Liver (tissue), 9 donors: ENCODE data around the gene EVC. TPM values are rescaled to one million over a fixed set of nuclear protein-coding genes. Genes with fewer than 3 reads are reported as not detected.

Source experiments
- DNase-seq: peaks from one replicate; pipeline ENCODE4 v3.0.0-alpha.2; 2017; ENCODE audit warnings: low spot score
- H3K27ac ChIP-seq, 2 donors: one replicate each; pipeline ENCODE4 v1.7.0; 2013; ENCODE audit warnings: inconsistent platforms in 2 of 2, low read length in 2 of 2, control low read depth in 1 of 2, low read depth in 1 of 2, mild to moderate bottlenecking in 1 of 2
- H3K27me3 ChIP-seq, 4 donors: one replicate each; pipeline versions ENCODE4 v1.6.1 to v1.7.0; 2013; ENCODE audit warnings: low read length in 3 of 4, inconsistent platforms in 1 of 4, mild to moderate bottlenecking in 1 of 4, moderate library complexity in 1 of 4; ENCODE audit not compliant: control insufficient read depth in 4 of 4, insufficient read depth in 4 of 4
- H3K36me3 ChIP-seq, 4 donors: one replicate each; pipeline versions ENCODE4 v1.6.1 to v1.7.0; 2013; ENCODE audit warnings: low read length in 3 of 4, mild to moderate bottlenecking in 3 of 4, low read depth in 1 of 4, moderate library complexity in 1 of 4; ENCODE audit not compliant: control insufficient read depth in 4 of 4, insufficient read depth in 3 of 4
- H3K4me1 ChIP-seq, 4 donors: one replicate each; pipeline versions ENCODE4 v1.6.1 to v1.7.0; 2013; ENCODE audit warnings: low read length in 3 of 4, mild to moderate bottlenecking in 3 of 4, moderate library complexity in 1 of 4; ENCODE audit not compliant: control insufficient read depth in 4 of 4, insufficient read depth in 4 of 4
- H3K4me3 ChIP-seq, 3 donors: one replicate each; pipeline versions ENCODE4 v1.6.1 to v1.7.0; 2013; ENCODE audit warnings: low read length in 3 of 3, control low read depth in 1 of 3, low read depth in 1 of 3, mild to moderate bottlenecking in 1 of 3
- H3K9ac ChIP-seq, 2 donors: one replicate each; pipeline ENCODE4 v1.7.0; 2013; ENCODE audit warnings: low read length in 2 of 2, mild to moderate bottlenecking in 2 of 2, moderate library complexity in 2 of 2, control low read depth in 1 of 2, low read depth in 1 of 2
- H3K9me3 ChIP-seq, 4 donors: one replicate each; pipeline versions ENCODE4 v1.6.1 to v1.7.0; 2013; ENCODE audit warnings: low read length in 3 of 4; ENCODE audit not compliant: control insufficient read depth in 4 of 4
- ATF3 ChIP-seq: IDR thresholded peaks from 2 replicates; pipeline ENCODE4 v1.6.1; 2016; ENCODE audit warnings: antibody characterized with exemption
- FOXA1 ChIP-seq: IDR thresholded peaks from 2 replicates; pipeline ENCODE4 v1.6.1; 2016; ENCODE audit warnings: antibody characterized with exemption
- FOXA2 ChIP-seq: IDR thresholded peaks from 2 replicates; pipeline ENCODE4 v1.6.1; 2016; ENCODE audit warnings: antibody characterized with exemption
- GABPA ChIP-seq, 2 donors: IDR thresholded peaks in 1 of 2; conservative IDR thresholded peaks in 1 of 2; 2 replicates each; pipeline ENCODE4 v1.6.1; 2016; ENCODE audit warnings: antibody characterized with exemption in 2 of 2, mild to moderate bottlenecking in 1 of 2, moderate library complexity in 1 of 2
- HNF4A ChIP-seq, 2 donors: conservative IDR thresholded peaks; 2 replicates each; pipeline ENCODE4 v1.6.1; 2016; ENCODE audit warnings: antibody characterized with exemption in 2 of 2, mild to moderate bottlenecking in 2 of 2
- HNF4G ChIP-seq: IDR thresholded peaks from 2 replicates; pipeline ENCODE4 v1.6.1; 2016; ENCODE audit warnings: antibody characterized with exemption
- JUND ChIP-seq, 2 donors: IDR thresholded peaks; 2 replicates each; pipeline ENCODE4 v1.6.1; 2016; ENCODE audit warnings: antibody characterized with exemption in 2 of 2
- MAX ChIP-seq: IDR thresholded peaks from 2 replicates; pipeline ENCODE4 v1.6.1; 2016; ENCODE audit warnings: antibody characterized with exemption
- NR2F2 ChIP-seq: IDR thresholded peaks from 2 replicates; pipeline ENCODE4 v1.6.1; 2016; ENCODE audit warnings: antibody characterized with exemption
- RAD21 ChIP-seq, 2 donors: IDR thresholded peaks; 2 replicates each; pipeline ENCODE4 v1.6.1; 2016; ENCODE audit warnings: antibody characterized with exemption in 2 of 2, mild to moderate bottlenecking in 2 of 2
- REST ChIP-seq: IDR thresholded peaks from 2 replicates; pipeline ENCODE4 v1.6.1; 2016; ENCODE audit warnings: antibody characterized with exemption, mild to moderate bottlenecking
- RXRA ChIP-seq, 2 donors: IDR thresholded peaks; 2 replicates each; pipeline ENCODE4 v1.6.1; 2017 to 2018; ENCODE audit warnings: antibody characterized with exemption in 2 of 2, mild to moderate bottlenecking in 1 of 2
- SP1 ChIP-seq: IDR thresholded peaks from 2 replicates; pipeline ENCODE4 v1.6.1; 2018; ENCODE audit warnings: antibody characterized with exemption, mild to moderate bottlenecking
- TAF1 ChIP-seq: conservative IDR thresholded peaks from 2 replicates; pipeline ENCODE4 v1.6.1; 2016; ENCODE audit warnings: antibody characterized with exemption, mild to moderate bottlenecking
- YY1 ChIP-seq: IDR thresholded peaks from 2 replicates; pipeline ENCODE4 v1.6.1; 2016; ENCODE audit warnings: antibody characterized with exemption, mild to moderate bottlenecking
- ZBTB33 ChIP-seq: IDR thresholded peaks from 2 replicates; pipeline ENCODE4 v1.6.1; 2016; ENCODE audit warnings: antibody characterized with exemption
- WGBS: extraction: QIAGEN DNeasy Blood & Tissue Kit; methylation state at CpG from one replicate; pipeline ENCODE4 v1.1.7; 2013; 5-methylcytosine and 5-hydroxymethylcytosine counted together
- polyA plus RNA-seq, 2 donors: library from polyadenylated mRNA; stranded (reverse) in 1 of 2; unstranded in 1 of 2; fragments of 200-250 nt in 1 of 2; fragments of >200 nt in 1 of 2; fragmentation: Nextera tagmentation in 1 of 2; extraction: Ambion mirVana in 1 of 2; gene quantifications; one replicate each; pipeline versions ENCODE4 v1.2.1 to v1.2.3, GENCODE V29; 2013 to 2015
- total RNA-seq, 2 donors: library from RNA; depleted of rRNA; stranded (reverse); fragments of >200 nt; gene quantifications; one replicate each; pipeline ENCODE4 v1.2.3, GENCODE V29; 2014
- donor health status: healthy.
- donor health status: healthy.
- donor health status: healthy.
- donor health status: healthy.
- donor health status: healthy.

The EVC gene
- total and polyA plus RNA-seq, 4 donors = 0.76 to 10.9 (median 3.2) TPM

- Histone ChIP-seq H3K27ac (no peak overlapping the region), H3K9me3 (no peaks in the 10 kb centered on the region), H3K4me1 (no peaks in the 10 kb centered on the region), H3K4me3 (no peak overlapping the region), H3K27me3 (no peaks in the 10 kb centered on the region), H3K9ac (no peak overlapping the region), H3K36me3 (peaks cover 0 to 32% (median 0%) of the 10 kb centered on the region in 4 donors)
- TF ChIP-seq GABPA (IDR thresholded peaks at IDR 0.05 in 1 of 2, conservative IDR thresholded peaks at IDR 0.05 in 1 of 2) = no peak
- no peak for TF ChIP-seq FOXA2
- TF ChIP-seq ZBTB33 = no peak
- no peak for TF ChIP-seq SP1
- TF ChIP-seq HNF4G = no peak
- no peak for TF ChIP-seq JUND (IDR thresholded peaks at IDR 0.05)
- no peak for TF ChIP-seq YY1
- no peak for TF ChIP-seq HNF4A (conservative IDR thresholded peaks at IDR 0.05)
- no peak for TF ChIP-seq ATF3
- TF ChIP-seq MAX = no peak
- WGBS = 93% methylated on average over 7 of the region's 7 CpGs
- no peak for DNase-seq
Observed at GRCh38 chr4:5757091-5757490, 46.1 kb downstream of the EVC start.

- Histone ChIP-seq H3K9me3 (no peaks in the 10 kb centered on the region), H3K4me1 (no peaks in the 10 kb centered on the region), H3K36me3 (peaks cover 0 to 32% (median 0%) of the 10 kb centered on the region in 4 donors), H3K9ac (no peak overlapping the region), H3K27ac (no peak overlapping the region), H3K4me3 (no peak overlapping the region), H3K27me3 (no peaks in the 10 kb centered on the region)
- DNase-seq = no peak
- TF ChIP-seq RXRA (IDR thresholded peaks at IDR 0.05) = no peak
- no peak for TF ChIP-seq NR2F2
- no peak for TF ChIP-seq HNF4G
- TF ChIP-seq FOXA1 = no peak
- no peak for TF ChIP-seq HNF4A (conservative IDR thresholded peaks at IDR 0.05)
- TF ChIP-seq SP1 = no peak
- WGBS = 98% methylated on average over 4 of the region's 4 CpGs
Observed at GRCh38 chr4:5757536-5757935, 46.5 kb downstream of the EVC start.

- Histone ChIP-seq H3K9me3 (no peaks in the 10 kb centered on the region), H3K4me3 (no peak overlapping the region), H3K27ac (no peak overlapping the region), H3K27me3 (no peaks in the 10 kb centered on the region), H3K36me3 (peaks cover 0 to 32% (median 0%) of the 10 kb centered on the region in 4 donors), H3K4me1 (no peaks in the 10 kb centered on the region), H3K9ac (no peak overlapping the region)
- 96% methylated on average over 10 of the region's 10 CpGs for WGBS
- no peak for DNase-seq
- no peak for TF ChIP-seq SP1
- TF ChIP-seq FOXA2 = no peak
- TF ChIP-seq JUND (IDR thresholded peaks at IDR 0.05) = no peak
- TF ChIP-seq HNF4G = no peak
- no peak for TF ChIP-seq TAF1
- no peak for TF ChIP-seq RXRA (IDR thresholded peaks at IDR 0.05)
- TF ChIP-seq REST = no peak
- no peak for TF ChIP-seq NR2F2
- no peak for TF ChIP-seq YY1
- TF ChIP-seq GABPA (IDR thresholded peaks at IDR 0.05 in 1 of 2, conservative IDR thresholded peaks at IDR 0.05 in 1 of 2) = no peak
- no peak for TF ChIP-seq MAX
- TF ChIP-seq RAD21 (IDR thresholded peaks at IDR 0.05) = no peak
Observed at GRCh38 chr4:5757954-5758353, 47.0 kb downstream of the EVC start.
